Embryonic facial prominence (tissue), 1 donor: Measurements from ENCODE around the gene CRYGA.

ENCODE experiments used
- DNase-seq: peaks from one replicate; pipeline ENCODE4 v3.0.0-alpha.2; 2016; ENCODE audit errors: extremely low spot score

CRYGA gene, protein sequence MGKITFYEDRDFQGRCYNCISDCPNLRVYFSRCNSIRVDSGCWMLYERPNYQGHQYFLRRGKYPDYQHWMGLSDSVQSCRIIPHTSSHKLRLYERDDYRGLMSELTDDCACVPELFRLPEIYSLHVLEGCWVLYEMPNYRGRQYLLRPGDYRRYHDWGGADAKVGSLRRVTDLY

DNA sequence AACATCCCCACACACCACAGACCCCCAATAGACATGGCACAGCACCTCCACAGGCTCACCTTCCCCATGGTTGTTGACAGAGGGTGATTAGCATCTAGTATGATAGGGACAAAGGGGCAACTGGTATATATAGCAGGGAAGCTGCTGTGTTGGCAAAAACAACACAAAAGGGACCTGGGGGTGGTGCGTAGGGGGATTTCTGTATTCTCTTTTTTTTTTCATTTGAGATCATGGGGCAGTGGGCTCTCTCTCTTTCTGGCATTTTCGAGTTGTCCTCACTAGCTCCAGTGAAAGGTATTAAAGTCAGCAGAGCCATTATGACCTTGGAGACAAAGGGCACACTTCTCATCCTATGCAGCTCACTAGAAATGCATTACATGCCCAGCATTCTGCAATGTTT is at the start of gene CRYGA:
TSS of gene CRYGA (minus strand) at position 101 of the 400 bp plus-strand sequence. CDS start at position 68, 33 bp downstream.
- no peak for DNase-seq

DNA sequence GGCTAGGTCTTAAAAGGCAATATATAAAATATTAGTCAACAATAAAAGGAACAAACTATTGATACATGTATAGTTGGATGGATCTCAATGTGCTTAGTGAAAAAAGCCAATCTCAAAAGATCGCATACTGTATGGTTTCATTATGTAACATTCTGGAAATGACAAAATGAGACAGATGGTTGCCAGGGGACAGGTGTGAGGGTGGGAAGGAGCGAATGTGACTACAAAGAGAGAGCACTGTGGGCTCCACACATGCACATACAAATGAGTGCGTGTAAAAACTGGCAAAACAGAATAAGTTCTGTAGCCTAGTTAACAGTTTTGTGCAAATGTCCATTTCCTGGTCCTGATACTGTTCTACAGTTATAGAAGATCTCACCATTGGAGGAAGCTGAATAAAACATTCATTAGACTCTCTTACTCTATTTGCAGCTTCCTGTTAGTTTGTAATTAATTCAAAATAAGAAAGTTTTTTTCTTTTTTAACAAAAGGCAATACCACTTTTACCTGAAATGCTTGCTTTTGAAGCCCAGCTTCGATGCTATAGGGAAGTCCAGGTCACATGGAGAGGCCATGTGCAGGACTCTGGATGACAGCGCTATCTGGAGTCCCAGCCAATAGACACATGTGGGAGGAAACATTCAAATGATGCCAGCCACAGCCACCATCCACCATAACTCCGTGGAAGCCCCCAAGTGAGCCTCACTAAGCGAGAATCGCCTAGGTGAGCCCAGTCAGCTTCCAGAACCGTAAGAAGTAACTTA is 47.5 kb upstream of the CRYGA start:
- no peak for DNase-seq

- no peak for DNase-seq
These were observed 45.1 kb upstream of the CRYGA start for GRCh38 chr2:208208335-208209085.

DNA sequence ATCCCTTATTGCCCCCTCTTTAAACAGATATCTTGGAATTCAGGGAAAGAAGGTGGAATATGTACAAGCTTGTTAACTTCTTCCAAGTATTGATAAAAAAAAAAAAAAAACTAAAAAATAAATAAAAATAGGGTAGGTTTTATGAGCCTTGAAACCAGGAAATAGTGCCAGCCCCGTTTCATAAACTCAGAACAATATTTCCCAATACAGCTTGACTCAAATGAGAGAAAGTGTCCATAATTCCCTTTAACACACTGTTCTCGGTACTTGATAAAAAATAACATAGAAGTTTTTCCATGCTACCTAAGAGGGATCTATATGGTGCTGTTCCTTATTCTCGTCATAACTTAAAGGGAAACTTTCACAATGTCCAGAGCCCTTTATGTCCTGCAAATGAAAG is 44.4 kb upstream of the CRYGA start:
- no peak for DNase-seq

DNA sequence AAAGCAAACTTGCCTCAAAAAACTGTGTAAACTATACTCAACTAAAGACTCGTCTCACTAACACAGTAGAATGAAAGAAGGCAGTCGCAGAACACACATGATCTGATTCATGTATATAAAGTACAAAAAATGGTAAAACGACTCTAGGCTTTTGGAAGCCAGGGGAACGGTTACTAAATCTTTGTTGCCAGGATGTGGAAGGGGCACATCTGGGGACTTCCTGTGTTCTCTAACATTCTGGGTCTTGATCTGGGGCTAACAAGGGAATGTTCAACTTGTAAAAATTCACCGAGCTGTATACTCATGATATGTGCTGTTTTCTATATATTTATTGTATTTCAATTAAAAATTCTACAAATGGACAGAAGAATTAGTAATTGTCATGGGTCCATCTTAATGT is 40.8 kb upstream of the CRYGA start:
- no peak for DNase-seq

GRCh38 chr2:208195531-208195930 is 32.1 kb upstream of the CRYGA start:
- no peak for DNase-seq

GRCh38 chr2:208192611-208193236 is 29.3 kb upstream of the CRYGA start:
- no peak for DNase-seq

GRCh38 chr2:208189810-208190503 is 26.6 kb upstream of the CRYGA start, which contains the start of gene C2orf80:
Gene C2orf80 (minus strand): TSS chr2:208190030. CDS start chr2:208186986, 3,044 bp downstream.
- no peak for DNase-seq

- DNase-seq: peak; percentile 26
These were observed 25.9 kb upstream of the CRYGA start for GRCh38 chr2:208189069-208189809.

DNA sequence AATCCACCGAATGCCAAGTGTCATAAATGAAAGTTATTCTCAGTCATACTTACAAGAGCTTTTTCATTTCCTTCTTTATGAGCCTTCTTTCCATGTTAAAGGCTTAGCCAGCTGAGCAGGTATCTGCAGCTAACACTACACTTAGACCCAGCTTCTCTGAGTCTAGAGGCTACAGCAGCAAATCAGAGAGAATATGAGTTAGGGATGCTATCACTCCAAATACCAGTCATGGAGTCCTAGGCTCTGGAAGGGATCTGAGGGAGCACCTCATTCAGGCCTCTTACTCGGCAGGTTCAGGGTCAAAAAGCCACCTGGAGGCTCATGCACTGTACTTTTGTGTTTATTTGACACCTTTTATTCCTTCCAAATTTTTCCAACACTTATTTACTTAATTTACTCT is 23.5 kb upstream of the CRYGA start:
- no peak for DNase-seq

DNA sequence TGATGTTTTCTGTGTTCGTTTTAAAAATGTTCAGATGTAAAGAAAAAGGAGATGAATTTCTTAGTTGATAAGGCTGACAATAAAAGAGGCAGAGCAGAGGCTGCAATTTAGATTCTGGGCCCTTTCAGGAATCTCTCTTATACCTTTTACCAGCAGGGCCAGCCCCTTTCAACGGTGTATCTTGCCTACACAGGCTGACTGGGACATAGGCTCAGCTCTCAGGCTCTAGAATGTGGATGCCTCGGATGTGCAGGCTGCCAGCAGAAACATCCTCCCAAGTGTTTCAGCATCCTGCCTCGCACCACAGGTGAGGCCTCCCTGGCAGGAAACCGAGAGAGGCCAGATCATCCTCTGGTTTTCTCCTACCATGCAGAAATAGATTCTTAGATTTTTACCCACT is 23.1 kb upstream of the CRYGA start:
- no peak for DNase-seq

DNA sequence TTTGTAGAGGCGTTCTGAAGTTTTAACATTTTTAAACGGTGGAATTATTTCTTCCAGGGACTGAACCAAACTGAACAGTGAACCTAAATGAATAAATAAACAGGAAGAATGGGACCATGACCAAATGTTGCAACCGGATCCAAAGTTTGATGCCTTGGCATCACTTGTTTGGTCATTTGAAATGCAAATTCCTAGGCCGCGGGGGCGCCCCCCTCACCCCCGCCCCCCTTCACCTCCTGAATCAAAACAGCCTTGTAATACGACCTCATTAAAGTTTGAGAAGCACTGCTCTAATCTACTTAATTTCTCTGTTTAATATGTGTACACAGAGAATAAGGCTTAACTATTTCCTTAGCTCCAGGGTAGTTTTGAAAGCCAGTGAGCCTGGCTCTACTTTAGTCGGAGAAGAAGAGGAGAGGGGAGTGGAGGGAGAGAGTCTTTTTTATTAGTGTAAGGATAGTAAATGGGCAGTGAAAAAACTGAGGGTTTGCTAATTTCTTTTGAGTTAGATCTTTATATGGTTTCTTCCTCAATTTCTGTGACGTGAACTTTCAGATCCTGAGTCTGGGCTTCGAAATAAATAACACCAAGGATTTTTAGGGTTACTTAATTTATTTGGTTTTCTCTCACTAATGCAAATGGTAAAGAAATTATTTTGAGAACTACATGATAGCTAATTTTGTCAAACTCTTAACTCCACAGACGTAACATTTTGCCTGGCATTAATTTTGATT is 20.8 kb upstream of the CRYGA start:
- DNase-seq: no peak

- DNase-seq: no peak
These were observed 20.1 kb upstream of the CRYGA start for GRCh38 chr2:208183526-208183925.

GRCh38 chr2:208182835-208183234 is 19.4 kb upstream of the CRYGA start:
- DNase-seq: no peak

DNA sequence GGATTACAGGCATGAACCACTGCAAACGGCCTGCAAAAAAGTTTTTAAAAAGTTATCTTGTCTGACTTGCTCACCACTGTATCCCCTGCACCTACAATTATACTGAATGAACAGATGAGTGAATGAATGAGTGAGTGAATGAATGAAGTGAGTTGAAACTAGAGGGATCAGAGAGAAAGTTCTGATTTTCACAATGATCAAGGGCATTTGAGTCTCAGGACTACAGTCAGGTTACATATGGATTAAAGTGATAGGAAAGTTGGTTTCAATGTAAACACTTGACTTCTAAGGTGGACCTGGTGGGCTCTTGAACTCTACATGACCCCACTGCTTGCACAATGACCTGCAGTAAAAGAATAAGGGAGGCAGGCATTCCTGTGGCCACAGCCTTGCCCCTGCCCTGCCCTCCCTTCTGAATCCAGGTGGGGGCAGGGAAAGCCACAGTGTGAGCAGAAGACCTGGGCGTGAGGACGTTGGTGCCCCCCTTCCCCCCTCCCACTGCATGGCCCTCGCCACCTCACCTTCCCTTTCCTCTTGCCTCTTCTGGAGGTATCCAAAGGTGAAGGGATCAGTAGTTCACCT is 15.7 kb upstream of the CRYGA start:
- no peak for DNase-seq

DNA sequence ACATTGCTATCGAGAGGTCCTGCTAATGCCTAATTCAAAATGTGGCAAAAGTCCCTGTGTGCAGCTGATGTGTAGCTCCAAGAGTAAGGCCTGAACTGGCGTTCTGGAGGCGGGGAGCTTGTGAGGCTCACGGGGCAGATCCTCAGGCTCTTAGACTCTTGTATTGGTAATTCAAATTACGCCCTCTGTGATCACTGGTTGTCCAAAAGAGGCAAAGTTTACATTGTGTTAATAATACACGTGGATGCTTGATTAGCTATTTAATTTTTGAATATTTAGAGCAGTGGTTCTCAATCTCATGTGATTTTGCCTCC is 12.4 kb upstream of the CRYGA start:
- no peak for DNase-seq

DNA sequence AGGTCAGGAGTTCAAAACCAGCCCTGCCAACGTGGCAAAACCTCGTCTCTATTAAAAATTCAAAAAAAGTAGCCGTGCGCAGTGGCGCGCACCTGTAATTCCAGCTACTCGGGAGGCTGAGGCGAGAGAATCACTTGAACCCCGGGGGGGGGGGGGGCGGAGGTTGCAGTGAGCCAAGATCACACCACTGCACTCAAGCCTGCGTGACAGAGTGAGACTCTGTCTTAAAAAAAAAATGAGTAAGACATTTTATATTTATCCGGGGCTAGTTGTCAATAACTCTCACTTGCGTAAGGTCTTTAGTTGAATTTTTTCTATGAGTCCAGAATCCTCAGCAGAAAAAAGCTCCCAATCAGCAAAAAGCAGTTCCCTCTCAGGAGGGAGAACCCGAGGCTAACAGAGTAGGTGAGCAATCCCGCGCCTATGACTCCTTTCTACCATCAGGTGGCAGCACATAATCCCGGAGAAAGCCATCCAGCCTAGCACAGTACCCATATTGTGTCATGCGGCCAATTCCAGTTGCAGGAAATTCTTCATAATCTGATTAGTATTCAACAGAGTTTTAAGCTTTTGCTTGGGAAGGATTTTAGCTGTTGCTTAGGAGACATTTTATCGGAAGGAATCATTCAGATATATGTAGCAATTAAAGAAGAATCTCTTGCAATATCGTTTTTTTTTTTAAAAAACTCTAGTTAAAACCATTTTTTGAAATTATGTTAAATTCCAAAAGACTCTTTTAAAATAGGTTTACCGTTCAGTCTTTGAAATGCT is 11.9 kb upstream of the CRYGA start:
- DNase-seq: peak; percentile 78

GRCh38 chr2:208174144-208174543 is 10.8 kb upstream of the CRYGA start:
- DNase-seq: no peak

DNA sequence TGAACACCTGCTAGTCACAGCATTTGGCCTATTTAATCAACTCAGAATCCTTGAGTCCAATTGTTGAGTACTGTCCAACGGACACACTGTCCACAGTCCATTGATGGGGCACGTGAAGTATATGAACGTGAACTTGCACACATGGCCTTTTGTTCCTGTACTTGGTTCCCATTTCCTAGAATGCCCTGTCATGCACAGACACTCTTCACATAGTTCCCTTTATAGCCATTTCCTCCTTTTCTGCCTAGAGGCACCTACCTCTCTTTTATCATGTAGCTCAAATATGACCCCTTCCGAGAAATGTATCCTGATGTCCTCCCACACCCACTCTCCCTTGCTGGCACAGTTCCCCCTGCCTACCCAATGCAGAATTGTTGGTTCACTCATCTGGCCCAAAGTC is 8.7 kb upstream of the CRYGA start:
- no peak for DNase-seq
